ENCODE data around the gene TGFA.

Gene TGFA

GRCh38 chr2:70412294-70413070 is 141.1 kb downstream of the TGFA start:
- no peak for DNase-seq

- DNase-seq = no peak
Measured at GRCh38 chr2:70411483-70412125, 142.0 kb downstream of the TGFA start.

GRCh38 chr2:70403267-70404053 is 150.2 kb downstream of the TGFA start:
- DNase-seq = no peak

- no peak for DNase-seq
Measured at GRCh38 chr2:70400539-70400938, 153.1 kb downstream of the TGFA start.

GRCh38 chr2:70399046-70399445 is 154.6 kb downstream of the TGFA start:
- no peak for DNase-seq
